Keratinocyte (primary cell): Measurements from ENCODE around the gene CD2AP.

Experiments used
- EZH2 ChIP-seq: IDR thresholded peaks from one replicate; pipeline ENCODE4 v1.6.1; 2012; ENCODE audit warnings: inconsistent platforms, mild to moderate bottlenecking, low read length, moderate library complexity
- TF ChIP-seq, protein P1 (sequence below), 3 experiments: IDR thresholded peaks in 1 of 3; conservative IDR thresholded peaks in 1 of 3; optimal IDR thresholded peaks in 1 of 3; 2 replicates in 2 of 3; 3 replicates in 1 of 3; pipeline versions ENCODE3 to v1.5.1; 2011; ENCODE audit warnings: low read length in 3 of 3, mild to moderate bottlenecking in 3 of 3, moderate library complexity in 2 of 3, control low read depth in 1 of 3, inconsistent platforms in 1 of 3; ENCODE audit not compliant: insufficient read depth in 2 of 3; ENCODE audit errors: extremely low read depth in 1 of 3

DNA sequence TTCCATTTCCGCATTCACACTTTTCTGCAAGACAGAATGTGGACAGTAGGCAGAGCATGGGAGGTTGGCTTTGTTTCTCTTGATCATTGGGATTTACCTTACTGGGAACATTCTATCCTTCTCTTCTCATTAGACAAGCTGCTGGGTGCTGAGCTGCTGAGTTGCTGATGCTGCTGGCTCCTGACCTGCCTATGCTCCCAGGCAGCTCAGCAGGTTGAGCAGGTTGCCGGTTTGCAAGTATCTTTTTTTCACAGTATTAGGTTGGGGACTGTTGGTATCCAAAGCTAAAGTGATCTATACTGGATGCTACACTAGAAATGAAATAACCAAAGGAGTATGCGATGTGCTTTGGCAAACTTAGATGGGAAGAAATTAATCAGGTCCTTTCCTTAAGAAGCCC lies 197.1 kb downstream of the CD2AP start:
- TF ChIP-seq, protein P1, sequence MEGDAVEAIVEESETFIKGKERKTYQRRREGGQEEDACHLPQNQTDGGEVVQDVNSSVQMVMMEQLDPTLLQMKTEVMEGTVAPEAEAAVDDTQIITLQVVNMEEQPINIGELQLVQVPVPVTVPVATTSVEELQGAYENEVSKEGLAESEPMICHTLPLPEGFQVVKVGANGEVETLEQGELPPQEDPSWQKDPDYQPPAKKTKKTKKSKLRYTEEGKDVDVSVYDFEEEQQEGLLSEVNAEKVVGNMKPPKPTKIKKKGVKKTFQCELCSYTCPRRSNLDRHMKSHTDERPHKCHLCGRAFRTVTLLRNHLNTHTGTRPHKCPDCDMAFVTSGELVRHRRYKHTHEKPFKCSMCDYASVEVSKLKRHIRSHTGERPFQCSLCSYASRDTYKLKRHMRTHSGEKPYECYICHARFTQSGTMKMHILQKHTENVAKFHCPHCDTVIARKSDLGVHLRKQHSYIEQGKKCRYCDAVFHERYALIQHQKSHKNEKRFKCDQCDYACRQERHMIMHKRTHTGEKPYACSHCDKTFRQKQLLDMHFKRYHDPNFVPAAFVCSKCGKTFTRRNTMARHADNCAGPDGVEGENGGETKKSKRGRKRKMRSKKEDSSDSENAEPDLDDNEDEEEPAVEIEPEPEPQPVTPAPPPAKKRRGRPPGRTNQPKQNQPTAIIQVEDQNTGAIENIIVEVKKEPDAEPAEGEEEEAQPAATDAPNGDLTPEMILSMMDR (optimal IDR thresholded peaks at IDR 0.05 in 1 of 3, IDR thresholded peaks at IDR 0.05 in 1 of 3, conservative IDR thresholded peaks at IDR 0.05 in 1 of 3; ENCODE audit: extremely low read depth in 1 of 3, insufficient read depth in 2 of 3, low read length in 3 of 3), result no peak
- TF ChIP-seq EZH2, result no peak
